Measurements from ENCODE around the gene SH3BGRL.
"Not testable (repeated sequence)": the region's sequence is repeated elsewhere in the genome, so short reads cannot be mapped to it uniquely, and the experiment has no call there.

Gene SH3BGRL

DNA sequence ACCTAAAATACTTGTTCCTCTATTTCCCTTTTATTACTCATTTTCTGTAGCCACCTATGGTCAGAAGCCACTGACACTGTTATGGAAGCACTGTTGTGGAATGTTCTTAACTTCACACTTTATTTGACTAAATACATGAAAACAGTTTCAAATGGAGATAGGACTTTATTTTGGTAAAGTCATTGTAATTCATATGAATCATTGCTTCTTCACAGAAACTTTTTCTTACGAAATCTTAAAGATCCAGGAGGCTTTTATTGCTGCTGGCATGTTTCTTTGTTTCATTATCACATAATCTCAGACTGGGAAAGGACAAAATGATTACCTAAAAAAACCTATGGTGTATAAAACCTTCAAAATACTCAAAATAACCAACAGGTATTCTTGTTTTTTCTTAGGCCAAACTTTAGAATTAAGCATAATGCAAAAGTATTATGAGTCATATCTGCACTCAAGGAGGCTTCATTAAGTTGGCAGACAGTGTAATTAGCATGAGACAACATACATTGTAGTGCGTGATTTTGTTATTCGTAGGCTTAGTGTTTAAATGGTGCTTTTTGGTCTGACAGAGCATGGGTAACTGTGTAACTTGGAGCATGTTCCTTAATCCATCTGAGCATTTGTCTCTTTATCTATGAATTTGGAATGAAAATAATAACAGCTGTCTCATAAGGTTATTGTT lies 58.0 kb downstream of the SH3BGRL start:
- no peak for DNase-seq (ENCODE audit: low read depth)

DNA sequence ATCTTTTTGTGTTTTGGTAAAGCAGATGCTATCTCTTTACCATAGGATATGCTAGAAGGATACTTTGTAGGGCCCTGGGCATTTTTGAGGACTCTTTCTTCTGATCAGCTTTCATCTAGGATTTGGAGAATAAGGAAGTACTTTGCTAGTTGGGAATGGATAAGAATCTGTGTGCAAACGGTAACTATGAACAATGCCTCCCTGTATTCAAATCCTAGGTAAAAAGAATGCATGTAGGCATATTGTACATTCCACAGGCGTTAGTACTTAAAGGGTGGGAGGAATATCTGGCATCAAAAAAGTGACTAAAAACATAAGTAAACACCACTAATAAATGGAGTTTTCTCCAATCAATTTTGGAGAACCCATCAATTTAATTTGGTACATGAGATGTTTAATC lies 59.7 kb downstream of the SH3BGRL start:
- DNase-seq (ENCODE audit: low read depth), result no peak

GRCh38 chrX:81263059-81263458 lies 61.2 kb downstream of the SH3BGRL start:
- no peak for DNase-seq (ENCODE audit: low read depth)

- DNase-seq (ENCODE audit: low read depth), result no peak
Observed at GRCh38 chrX:81278616-81279015, 76.7 kb downstream of the SH3BGRL start.

DNA sequence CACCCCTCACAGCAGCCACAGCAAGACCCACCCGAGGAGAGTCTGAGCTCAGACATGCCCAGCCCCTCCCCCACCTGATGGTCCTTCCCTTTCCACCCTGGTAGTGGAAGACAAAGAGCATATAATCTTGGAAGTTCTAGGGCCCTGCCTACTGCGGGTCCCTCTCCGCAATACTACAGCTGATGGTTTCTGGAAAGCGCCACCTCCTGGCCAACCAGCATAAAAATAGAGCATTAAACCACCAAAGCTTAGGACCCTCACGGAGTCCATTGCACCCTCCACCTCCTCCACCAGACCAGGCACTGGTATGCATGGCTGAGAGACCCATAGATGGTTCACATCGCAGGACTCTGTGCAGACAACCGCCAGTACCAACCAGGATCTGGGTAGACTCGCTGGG lies 78.2 kb downstream of the SH3BGRL start:
- no peak for DNase-seq (ENCODE audit: low read depth)

GRCh38 chrX:81286075-81286474 lies 84.2 kb downstream of the SH3BGRL start:
- DNase-seq (ENCODE audit: low read depth), result no peak

DNA sequence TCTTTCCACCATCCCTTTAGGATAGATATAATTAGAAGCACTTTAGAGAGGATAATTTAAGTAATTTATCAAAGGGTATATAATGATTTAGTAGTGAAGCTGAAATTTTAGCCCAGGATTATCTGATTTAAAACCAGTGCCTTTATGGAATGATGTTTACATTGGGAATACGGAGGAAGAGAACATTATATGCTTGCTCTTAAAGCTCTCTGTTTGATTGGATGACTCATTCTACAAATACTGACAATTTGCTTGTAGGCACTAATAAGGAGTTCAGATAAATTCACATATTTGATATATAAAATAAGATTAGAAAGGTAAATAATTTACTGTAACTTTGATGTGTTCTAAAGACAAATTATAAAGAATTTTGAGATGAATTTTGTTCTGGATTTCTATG lies 84.7 kb downstream of the SH3BGRL start:
- DNase-seq (ENCODE audit: low read depth), result no peak

DNA sequence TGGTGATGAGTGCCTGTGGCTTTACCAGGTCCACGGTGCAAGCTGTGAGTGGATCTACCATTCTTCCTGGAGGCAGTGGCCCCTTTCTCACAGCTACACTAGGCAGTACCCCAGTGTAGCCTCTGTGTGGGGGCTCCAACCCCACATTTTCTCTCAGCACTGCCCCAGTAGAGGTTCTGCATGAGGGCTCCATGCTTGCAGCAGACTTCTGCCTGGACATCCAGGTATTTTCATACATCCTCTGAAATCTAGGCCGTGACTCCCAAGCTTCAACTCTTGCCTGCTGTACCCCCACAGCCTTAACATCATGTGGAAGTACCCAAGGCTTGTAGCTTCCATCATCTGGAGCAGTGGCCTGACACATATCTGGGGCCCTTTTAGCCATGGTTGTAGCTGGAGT lies 90.1 kb downstream of the SH3BGRL start:
- no peak for DNase-seq (ENCODE audit: low read depth)

GRCh38 chrX:81294101-81294500 lies 92.2 kb downstream of the SH3BGRL start:
- no peak for DNase-seq (ENCODE audit: low read depth)

DNA sequence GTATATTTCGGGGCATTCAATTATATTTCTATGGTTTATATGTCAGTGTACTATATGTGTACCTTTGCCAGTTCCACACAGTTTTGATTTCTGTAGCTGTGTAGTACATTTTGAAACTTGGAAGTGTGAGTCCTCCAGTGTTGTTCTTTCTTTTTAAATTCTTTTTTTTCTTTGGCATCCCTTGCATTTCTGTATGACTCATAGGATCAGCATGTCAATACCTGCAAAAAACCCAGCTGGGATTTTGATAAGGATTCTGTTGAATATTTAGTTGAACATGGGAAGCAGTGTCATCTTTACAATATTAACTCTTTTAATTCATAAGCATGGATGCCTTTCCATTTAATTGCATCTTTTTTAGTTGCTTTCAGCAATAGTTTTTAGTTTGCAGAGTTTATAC lies 100.0 kb downstream of the SH3BGRL start:
- DNase-seq (ENCODE audit: low read depth), result no peak

DNA sequence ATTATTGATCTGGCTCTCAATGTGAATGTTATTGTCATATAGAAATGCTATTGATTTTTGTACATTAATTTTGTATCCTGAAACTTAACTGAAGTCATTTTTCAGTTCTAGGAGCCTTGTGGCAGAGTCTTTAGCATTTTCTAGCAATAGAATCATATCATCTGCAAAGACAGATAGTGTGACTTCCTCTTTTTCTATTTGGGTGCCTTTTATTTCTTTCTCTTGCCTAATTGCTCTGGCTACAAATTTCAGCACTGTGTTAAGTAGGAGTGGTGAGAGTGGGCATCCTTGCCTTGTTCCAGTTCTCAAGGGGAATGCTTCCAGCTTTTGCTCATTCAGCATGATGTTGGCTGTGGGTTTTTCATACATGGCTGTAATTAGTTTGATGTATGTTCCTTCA lies 102.7 kb downstream of the SH3BGRL start:
- no peak for DNase-seq (ENCODE audit: low read depth)

DNA sequence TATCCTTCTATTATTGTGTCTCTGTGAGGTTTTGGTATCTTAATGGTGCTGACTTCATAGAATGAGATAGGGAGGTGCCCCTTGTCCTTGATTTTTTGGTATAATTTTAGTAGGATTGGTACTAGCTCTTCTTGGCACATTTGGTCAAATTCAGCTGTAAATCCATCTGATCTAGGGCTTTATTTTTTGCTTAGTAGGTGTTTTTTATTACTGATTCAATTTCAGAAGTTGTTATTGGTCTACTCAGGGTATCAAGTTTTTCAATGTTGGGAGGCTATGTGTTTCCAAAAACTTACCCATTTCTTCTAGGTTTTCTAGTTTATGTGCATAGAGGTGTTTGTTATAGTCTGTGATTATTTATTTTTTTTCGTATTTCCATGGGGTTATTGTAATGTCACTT lies 103.3 kb downstream of the SH3BGRL start:
- DNase-seq (ENCODE audit: low read depth), result no peak

GRCh38 chrX:81308086-81308829 lies 106.4 kb downstream of the SH3BGRL start:
- DNase-seq (ENCODE audit: low read depth), result no peak

DNA sequence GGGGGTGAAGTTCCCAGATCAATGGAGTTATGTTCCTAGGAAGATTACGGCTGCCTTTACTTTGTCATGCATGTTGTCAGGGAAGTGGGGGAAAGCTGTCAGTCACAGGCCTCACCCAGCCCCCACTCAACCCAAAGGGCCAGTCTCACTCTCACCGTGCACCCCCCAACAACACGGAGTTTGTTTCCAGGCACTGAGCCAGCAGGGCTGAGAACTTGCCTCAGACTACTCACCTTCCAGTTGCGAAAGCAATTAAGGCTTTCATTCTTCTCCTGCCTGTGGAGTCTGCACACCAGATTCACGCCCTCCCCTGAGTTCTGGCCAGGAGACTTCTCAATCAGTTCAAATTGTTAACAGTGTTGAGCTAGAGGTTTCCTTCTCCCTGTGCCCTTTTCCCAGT lies 114.3 kb downstream of the SH3BGRL start:
- DNase-seq (ENCODE audit: low read depth), result no peak

DNA sequence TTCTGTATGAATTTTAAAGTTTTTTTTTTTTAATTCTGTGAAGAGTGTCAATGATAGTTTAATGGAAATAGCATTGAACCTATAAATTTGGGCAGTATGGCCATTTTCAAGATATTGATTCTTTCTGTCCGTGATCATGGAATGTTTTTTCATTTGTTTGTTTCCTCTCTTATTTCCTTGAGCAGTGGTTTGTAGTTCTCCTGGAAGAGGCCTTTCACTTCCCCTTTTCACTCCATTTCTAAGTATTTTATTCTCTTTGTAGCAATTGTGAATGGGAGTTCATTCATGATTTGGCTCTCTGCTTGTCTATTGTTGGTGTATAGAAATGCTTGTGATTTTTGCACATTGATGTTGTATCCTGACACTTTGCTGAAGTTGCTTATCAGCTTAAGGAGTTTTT lies 129.8 kb downstream of the SH3BGRL start:
- DNase-seq (ENCODE audit: low read depth), result not testable (repeated sequence)

DNA sequence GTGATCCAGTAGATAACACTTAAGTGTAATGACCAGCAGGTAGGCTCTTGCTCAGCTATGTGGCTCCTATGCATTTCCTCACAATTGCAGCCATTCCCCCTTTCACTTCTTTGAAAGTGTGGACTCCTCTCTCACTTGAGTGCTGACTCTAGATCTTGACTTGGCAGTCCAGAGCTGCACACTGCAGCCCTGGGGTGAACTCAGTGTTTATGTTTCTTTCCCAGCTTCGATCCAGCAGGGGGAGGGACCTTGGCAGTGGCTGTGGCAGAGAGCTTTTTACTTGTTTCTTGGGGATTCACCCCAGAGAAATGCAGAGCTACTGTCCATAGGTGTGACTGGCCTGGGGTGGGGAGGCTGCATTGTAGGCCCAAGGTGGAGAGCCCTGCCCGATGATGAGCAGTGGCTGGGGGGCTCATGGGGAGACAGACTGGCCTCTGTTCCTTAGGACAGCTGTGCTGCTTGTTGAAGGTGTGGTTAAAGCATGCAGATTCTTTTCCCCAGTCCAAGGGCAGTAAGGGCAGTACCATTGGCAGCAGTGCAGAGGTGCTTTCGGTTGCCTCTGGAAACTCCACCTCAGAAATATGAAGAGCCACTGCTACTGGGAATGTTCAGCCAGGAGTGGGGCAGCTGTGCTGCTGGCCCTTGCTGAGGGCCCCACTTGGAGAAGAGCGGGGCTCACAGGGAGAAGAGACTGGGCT lies 134.7 kb downstream of the SH3BGRL start:
- no peak for DNase-seq (ENCODE audit: low read depth)

GRCh38 chrX:81337805-81338204 lies 135.9 kb downstream of the SH3BGRL start:
- DNase-seq (ENCODE audit: low read depth), result no peak

- DNase-seq (ENCODE audit: low read depth), result no peak
Observed at GRCh38 chrX:81338924-81339323, 137.0 kb downstream of the SH3BGRL start.

DNA sequence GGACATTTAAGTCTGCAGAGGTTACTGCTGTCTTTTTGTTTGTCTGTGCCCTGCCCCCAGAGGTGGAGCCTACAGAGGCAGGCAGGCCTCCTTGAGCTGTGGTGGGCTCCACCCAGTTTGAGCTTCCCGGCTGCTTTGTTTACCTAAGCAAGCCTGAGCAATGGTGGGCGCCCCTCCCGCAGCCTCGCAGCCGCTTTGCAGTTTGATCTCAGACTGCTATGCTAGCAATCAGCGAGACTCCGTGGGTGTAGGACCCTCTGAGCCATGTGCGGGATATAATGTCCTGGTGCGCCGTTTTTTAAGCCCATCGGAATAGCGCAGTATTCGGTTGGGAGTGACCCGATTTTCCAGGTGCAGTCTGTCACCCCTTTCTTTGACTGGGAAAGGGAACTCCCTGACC lies 143.4 kb downstream of the SH3BGRL start:
- DNase-seq (ENCODE audit: low read depth), result not testable (repeated sequence)
